Pancreas (tissue), 10 donors: ENCODE measurements around the gene MAD2L2. TPM values are rescaled to one million over a fixed set of nuclear protein-coding genes. Genes with fewer than 3 reads are reported as not detected.

Experiments used
- ATAC-seq, 4 donors: fragments of 200-7000 bp; cut with Tn5 transposase; one replicate each; pipeline versions ENCODE4 v1.8.0 to v1.9.1; 2020; ENCODE audit warnings: mild to moderate bottlenecking in 4 of 4, moderate library complexity in 4 of 4
- DNase-seq, 6 donors: peaks; one replicate each; pipeline ENCODE4 v3.0.0-alpha.2; 2020
- FAIRE-seq: peaks from 2 replicates; lab custom pipeline; 2012; peaks lifted over from hg19 to GRCh38; lab: Jason Lieb, UNC
- H3K27ac ChIP-seq, 4 donors: fragments of 200-600 bp; sonication (generic); 1 replicate in 3 of 4; 2 replicates in 1 of 4; pipeline versions ENCODE4 v1.5.0 to v1.8.0; 2020
- H3K27me3 ChIP-seq, 4 donors: fragments of 200-600 bp; one replicate each; pipeline ENCODE4 v1.8.0; 2021
- H3K36me3 ChIP-seq, 3 donors: fragments of 200-600 bp; sonication (generic) in 1 of 3; one replicate each; pipeline versions ENCODE4 v1.5.0 to v1.8.0; 2020 to 2021
- H3K4me1 ChIP-seq, 3 donors: fragments of 200-600 bp; one replicate each; pipeline ENCODE4 v1.8.0; 2021
- H3K4me3 ChIP-seq, 4 donors: fragments of 200-600 bp; sonication (generic) in 2 of 4; one replicate each; pipeline versions ENCODE4 v1.5.0 to v1.8.0; 2020 to 2021
- H3K9me3 ChIP-seq, 4 donors: fragments of 200-600 bp; one replicate each; pipeline ENCODE4 v1.8.0; 2021
- CTCF ChIP-seq, 4 donors: fragments of 200-600 bp; sonication (generic) in 3 of 4; IDR thresholded peaks; one replicate each; pipeline versions ENCODE4 v1.5.0 to v1.8.0; 2021; ENCODE audit warnings: antibody characterized with exemption in 4 of 4
- WGBS, 2 donors: extraction: QIAGEN DNeasy Blood & Tissue Kit; methylation state at CpG; one replicate each; pipeline ENCODE4 v1.1.7; 2013; 5-methylcytosine and 5-hydroxymethylcytosine counted together
- intact Hi-C, 3 donors: fragments of 100-400 bp; cut with DNase I; formaldehyde crosslinking; loops; one replicate each; pipeline versions ENCODE4 v1.11.1 to v1.14.2; 2022
- polyA plus RNA-seq, 2 donors: library from polyadenylated mRNA; stranded (reverse); fragments of 200-250 nt; gene quantifications; one replicate each; pipeline ENCODE4 v1.2.3, GENCODE V29; 2013
- total RNA-seq, 6 donors: library from RNA; stranded (reverse); fragmentation: NEBNext Ultra II Directional in 4 of 6; extraction: Animal tissue kit (Norgen Biotek cat#: 25700) in 4 of 6; gene quantifications; one replicate each; pipeline versions ENCODE4 v1.2.1 to v1.2.4, GENCODE V29; 2021 to 2023
- donor health status: healthy with polysubstance abuse.
- donor health status: DM: no; HTN: no; CAD: no; lungs with moderate emphysema.
- donor health status: DM: no; HTN: no; CAD: no.
- donor health status: control.
- donor health status: control.
- donor health status: Bipolar disorder and iron deficiency.
- donor health status: DM: yes; HTN: yes; CAD: no.
- donor health status: DM: no; HTN: no; CAD: no.
- donor health status: DM: no; HTN: no; CAD: no.
- donor health status: DM: yes; HTN: yes; CAD: no.

Gene MAD2L2
- total and polyA plus RNA-seq, 8 donors: 15.6 to 27.0 (median 22.4) TPM

DNA sequence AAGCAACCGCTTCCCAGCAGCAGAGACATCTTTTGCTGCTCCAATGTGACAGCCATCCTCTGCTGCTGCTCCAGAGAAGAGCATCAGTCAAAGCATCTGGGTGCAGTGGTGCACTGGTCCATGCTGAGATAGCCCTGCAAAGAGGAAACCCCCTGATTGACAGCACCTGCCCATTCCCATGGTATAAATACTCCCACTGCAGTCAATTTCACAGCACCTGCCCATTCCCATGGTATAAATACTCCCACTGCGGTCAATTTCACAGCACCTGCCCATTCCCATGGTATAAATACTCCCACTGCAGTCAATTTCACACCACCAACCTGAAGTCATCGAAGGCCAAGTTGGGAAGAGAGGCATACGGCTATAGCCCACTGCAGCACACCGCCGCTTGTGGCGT lies 52.2 kb downstream of the MAD2L2 start:
- DNase-seq (no peak), FAIRE-seq (no peak), ATAC-seq (no peak)
- Histone ChIP-seq H3K4me1 (no peaks in the 10 kb centered on the region), H3K9me3 (no peaks in the 10 kb centered on the region), H3K4me3 (no peak overlapping the region), H3K27ac (no peak overlapping the region), H3K27me3 (no peaks in the 10 kb centered on the region), H3K36me3 (no peaks in the 10 kb centered on the region)
- intact Hi-C loops: no loop called here
- TF ChIP-seq CTCF (IDR thresholded peaks at IDR 0.05): no peak
- WGBS, 2 donors: 84 to 87% methylated on average over 7 of the region's 7 CpGs

DNA sequence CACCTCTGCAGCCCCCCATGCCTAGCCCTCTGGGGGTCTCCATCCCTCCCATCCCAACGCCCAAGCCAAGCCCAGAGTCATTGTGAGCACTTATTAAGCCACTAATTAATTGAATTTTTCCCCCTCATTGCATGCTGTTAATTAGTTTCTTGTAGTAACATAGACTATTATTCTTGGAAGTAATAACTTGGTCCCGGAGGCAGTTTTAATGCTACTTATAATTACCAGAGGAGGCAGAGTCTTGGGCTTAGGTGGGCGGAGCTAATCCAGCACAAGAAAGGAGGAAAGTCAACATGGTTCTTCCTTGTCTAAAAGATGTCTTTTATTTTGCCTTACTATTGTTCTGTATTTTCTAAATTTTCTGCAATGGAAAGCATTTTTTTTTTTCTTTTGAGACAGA lies 54.4 kb downstream of the MAD2L2 start:
- no peak for FAIRE-seq
- no peak overlapping the region for H3K27ac ChIP-seq
- H3K4me1 ChIP-seq: no peaks in the 10 kb centered on the region
- no peaks in the 10 kb centered on the region for H3K36me3 ChIP-seq
- no peaks in the 10 kb centered on the region for H3K27me3 ChIP-seq
- no peaks in the 10 kb centered on the region for H3K9me3 ChIP-seq
- no peak for ATAC-seq
- intact Hi-C loops: no loop called here
- no peak for DNase-seq
- 49 to 52% methylated on average over 3 of the region's 3 CpGs for WGBS, 2 donors
- H3K4me3 ChIP-seq: no peak overlapping the region
- TF ChIP-seq CTCF (IDR thresholded peaks at IDR 0.05): no peak

Other genes with a start within 250 kb of the MAD2L2 start
- gene DISP3, start 202.0 kb downstream of the MAD2L2 start, total RNA-seq: 1 to 10 TPM in 1 of 6 donors, under 1 TPM in 5; 0.13 to 1.0 (median 0.51) TPM
- gene DISP3, start 202.0 kb downstream of the MAD2L2 start, polyA plus RNA-seq: 1 to 10 TPM in 1 of 2 donors, under 1 TPM in 1; 0.91 to 6.7 TPM
- 10 to 100 TPM; 27.5 to 75.6 (median 43.7) TPM for gene FBXO2, start 26.7 kb downstream of the MAD2L2 start, total RNA-seq
- gene FBXO2, start 26.7 kb downstream of the MAD2L2 start, polyA plus RNA-seq: 10 to 100 TPM; 25.3 to 58.6 TPM
- gene FBXO44, start 26.3 kb downstream of the MAD2L2 start, total RNA-seq: 10 to 100 TPM; 12.1 to 19.0 (median 14.8) TPM
- gene FBXO44, start 26.3 kb downstream of the MAD2L2 start, polyA plus RNA-seq: 10 to 100 TPM; 36.9 to 54.6 TPM
- gene FBXO6, start 16.9 kb downstream of the MAD2L2 start, total RNA-seq: 1 to 10 TPM; 4.8 to 8.0 (median 6.9) TPM
- 1 to 10 TPM; 7.7 TPM for gene FBXO6, start 16.9 kb downstream of the MAD2L2 start, polyA plus RNA-seq
- under 1 TPM in 5 of 6 donors, not detected in 1; 0.03 to 0.09 (median 0.03) TPM for gene DRAXIN, start 10.6 kb upstream of the MAD2L2 start, total RNA-seq
- gene DRAXIN, start 10.6 kb upstream of the MAD2L2 start, polyA plus RNA-seq: under 1 TPM; under 0.01 TPM
- gene AGTRAP, start 55.0 kb upstream of the MAD2L2 start, total RNA-seq: 10 to 100 TPM; 16.8 to 28.1 (median 22.0) TPM
- gene AGTRAP, start 55.0 kb upstream of the MAD2L2 start, polyA plus RNA-seq: 10 to 100 TPM; 28.5 to 38.5 TPM
- under 1 TPM in 1 of 6 donors, not detected in 5; 0.37 TPM for gene C1orf167, start 81.0 kb upstream of the MAD2L2 start, total RNA-seq
- 1 to 10 TPM in 1 of 2 donors, under 1 TPM in 1; 0.85 to 1.4 TPM for gene C1orf167, start 81.0 kb upstream of the MAD2L2 start, polyA plus RNA-seq
- 10 to 100 TPM; 12.7 to 18.2 (median 15.6) TPM for gene MTHFR, start 124.8 kb upstream of the MAD2L2 start, total RNA-seq
- 10 to 100 TPM in 1 of 2 donors, 1 to 10 TPM in 1; 9.6 to 19.1 TPM for gene MTHFR, start 124.8 kb upstream of the MAD2L2 start, polyA plus RNA-seq
- gene CLCN6, start 125.0 kb upstream of the MAD2L2 start, total RNA-seq: 10 to 100 TPM in 1 of 6 donors, 1 to 10 TPM in 5; 4.3 to 12.3 (median 6.0) TPM
- gene CLCN6, start 125.0 kb upstream of the MAD2L2 start, polyA plus RNA-seq: 10 to 100 TPM; 13.6 to 16.8 TPM
- under 1 TPM in 1 of 6 donors, not detected in 5; 0.24 TPM for gene NPPA, start 166.6 kb upstream of the MAD2L2 start, total RNA-seq
- gene NPPA, start 166.6 kb upstream of the MAD2L2 start, polyA plus RNA-seq: 1 to 10 TPM in 1 of 2 donors, under 1 TPM in 1; 0.28 to 1.3 TPM
- gene NPPB, start 177.8 kb upstream of the MAD2L2 start, total RNA-seq: 1 to 10 TPM in 1 of 6 donors, under 1 TPM in 2, not detected in 3; 0.28 to 1.5 (median 0.31) TPM
- gene NPPB, start 177.8 kb upstream of the MAD2L2 start, polyA plus RNA-seq: 1 to 10 TPM in 1 of 2 donors, under 1 TPM in 1; 0.95 to 1.6 TPM
- 10 to 100 TPM; 23.9 to 33.8 (median 28.0) TPM for gene KIAA2013, start 245.3 kb upstream of the MAD2L2 start, total RNA-seq
- gene KIAA2013, start 245.3 kb upstream of the MAD2L2 start, polyA plus RNA-seq: 10 to 100 TPM; 21.0 to 25.3 TPM